Measurements from ENCODE around the gene MAPK4. TPM values are rescaled to one million over a fixed set of nuclear protein-coding genes. Genes with fewer than 3 reads are reported as not detected.

The MAPK4 gene
- total RNA-seq, 1 donor from 2014 or later: not detected

Other genes with a start within 250 kb of the MAPK4 start
- 20.0 and 22.1 TPM in 2 replicates for gene SKA1, start 185.0 kb upstream of the MAPK4 start, total RNA-seq